Muscle layer of duodenum (tissue), 2 donors: ENCODE data around the gene GRPEL1.

Experiments
- H3K27ac ChIP-seq: one replicate; pipeline ENCODE4 v1.7.0; 2013; ENCODE audit warnings: mild to moderate bottlenecking, low read length
- H3K27me3 ChIP-seq: one replicate; pipeline ENCODE4 v1.7.0; 2013; ENCODE audit warnings: low read depth, mild to moderate bottlenecking, control low read depth, low read length
- H3K36me3 ChIP-seq, 2 donors: one replicate each; pipeline ENCODE4 v1.7.0; 2013; ENCODE audit warnings: low read length in 2 of 2, control low read depth in 1 of 2, mild to moderate bottlenecking in 1 of 2; ENCODE audit not compliant: insufficient read depth in 2 of 2, control insufficient read depth in 1 of 2
- H3K4me1 ChIP-seq, 2 donors: one replicate each; pipeline ENCODE4 v1.7.0; 2013; ENCODE audit warnings: low read length in 2 of 2, mild to moderate bottlenecking in 2 of 2, control low read depth in 1 of 2, moderate library complexity in 1 of 2; ENCODE audit not compliant: insufficient read depth in 2 of 2, control insufficient read depth in 1 of 2
- H3K4me3 ChIP-seq, 2 donors: one replicate each; pipeline ENCODE4 v1.7.0; 2013; ENCODE audit warnings: low read length in 2 of 2, low read depth in 1 of 2, mild to moderate bottlenecking in 1 of 2
- H3K9me3 ChIP-seq, 2 donors: one replicate each; pipeline ENCODE4 v1.7.0; 2013; ENCODE audit warnings: low read length in 2 of 2, control low read depth in 1 of 2, mild to moderate bottlenecking in 1 of 2; ENCODE audit not compliant: control insufficient read depth in 1 of 2
- donor health status: healthy.

Gene GRPEL1

DNA sequence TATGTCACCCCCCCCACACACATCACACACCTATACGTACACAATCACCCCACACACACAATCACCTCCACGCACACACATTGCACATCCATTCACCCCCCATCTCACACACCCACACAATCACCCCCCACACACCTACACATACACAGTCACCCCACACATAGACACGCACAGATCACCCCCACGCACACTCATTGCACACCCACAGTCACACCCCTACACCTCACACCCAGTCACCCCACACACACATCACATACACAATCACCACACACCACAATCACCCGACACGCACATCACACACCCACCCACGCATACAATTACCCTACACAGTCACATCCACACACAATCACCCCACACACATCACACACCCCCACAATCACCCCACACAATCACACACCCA, 40.6 kb downstream of the GRPEL1 start:
- no peak overlapping the region for H3K4me3 ChIP-seq
- H3K36me3 ChIP-seq: peaks cover 51 to 82% of the 10 kb centered on the region in 2 donors
- H3K9me3 ChIP-seq: no peaks in the 10 kb centered on the region
- H3K27me3 ChIP-seq: no peaks in the 10 kb centered on the region
- no peak overlapping the region for H3K27ac ChIP-seq
- no peaks in the 10 kb centered on the region for H3K4me1 ChIP-seq

DNA sequence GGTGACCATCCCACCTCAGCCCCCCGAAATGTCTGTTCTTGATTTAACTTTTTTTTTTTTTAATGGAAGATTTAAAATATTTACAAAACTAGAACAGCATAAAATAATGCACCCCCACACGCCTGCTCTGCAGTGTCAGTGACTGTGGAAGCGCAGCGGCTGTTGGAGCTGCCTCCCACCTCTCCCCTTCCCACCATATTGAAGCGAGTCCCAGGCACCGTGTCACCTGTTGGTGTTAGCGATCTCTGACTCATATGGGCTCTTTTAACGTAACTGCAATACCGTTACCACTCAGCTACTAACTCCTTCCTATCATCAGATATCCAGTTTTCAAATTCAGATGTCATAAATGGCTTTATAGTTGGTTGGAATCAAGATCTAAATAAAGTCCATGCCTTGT, 41.8 kb downstream of the GRPEL1 start:
- no peak overlapping the region for H3K27ac ChIP-seq
- H3K4me3 ChIP-seq: no peak overlapping the region
- H3K9me3 ChIP-seq: no peaks in the 10 kb centered on the region
- no peaks in the 10 kb centered on the region for H3K27me3 ChIP-seq
- H3K4me1 ChIP-seq: no peaks in the 10 kb centered on the region
- H3K36me3 ChIP-seq: peaks cover 42 to 78% of the 10 kb centered on the region in 2 donors

- H3K4me3 ChIP-seq: no peak overlapping the region
- H3K9me3 ChIP-seq: no peaks in the 10 kb centered on the region
- no peaks in the 10 kb centered on the region for H3K27me3 ChIP-seq
- peaks cover 36 to 68% of the 10 kb centered on the region in 2 donors for H3K36me3 ChIP-seq
- no peak overlapping the region for H3K27ac ChIP-seq
- H3K4me1 ChIP-seq: no peaks in the 10 kb centered on the region
These were observed 42.7 kb downstream of the GRPEL1 start for GRCh38 chr4:7025040-7025602.

- no peaks in the 10 kb centered on the region for H3K4me1 ChIP-seq
- H3K36me3 ChIP-seq: peaks cover 33 to 62% of the 10 kb centered on the region in 2 donors
- H3K4me3 ChIP-seq: no peak overlapping the region
- no peak overlapping the region for H3K27ac ChIP-seq
- H3K9me3 ChIP-seq: no peaks in the 10 kb centered on the region
- H3K27me3 ChIP-seq: no peaks in the 10 kb centered on the region
These were observed 43.5 kb downstream of the GRPEL1 start for GRCh38 chr4:7024336-7024890.

- Histone ChIP-seq H3K4me3 (no peak overlapping the region), H3K27ac (no peak overlapping the region), H3K9me3 (no peaks in the 10 kb centered on the region), H3K36me3 (peaks cover 33 to 59% of the 10 kb centered on the region in 2 donors), H3K27me3 (no peaks in the 10 kb centered on the region), H3K4me1 (no peaks in the 10 kb centered on the region)
These were observed 44.0 kb downstream of the GRPEL1 start for GRCh38 chr4:7023901-7024300.

- H3K4me1 ChIP-seq: no peaks in the 10 kb centered on the region
- H3K36me3 ChIP-seq: peaks cover 33 to 61% of the 10 kb centered on the region in 2 donors
- H3K27ac ChIP-seq: no peak overlapping the region
- H3K9me3 ChIP-seq: no peaks in the 10 kb centered on the region
- H3K27me3 ChIP-seq: no peaks in the 10 kb centered on the region
- no peak overlapping the region for H3K4me3 ChIP-seq
These were observed 44.4 kb downstream of the GRPEL1 start for GRCh38 chr4:7023486-7023885.

DNA sequence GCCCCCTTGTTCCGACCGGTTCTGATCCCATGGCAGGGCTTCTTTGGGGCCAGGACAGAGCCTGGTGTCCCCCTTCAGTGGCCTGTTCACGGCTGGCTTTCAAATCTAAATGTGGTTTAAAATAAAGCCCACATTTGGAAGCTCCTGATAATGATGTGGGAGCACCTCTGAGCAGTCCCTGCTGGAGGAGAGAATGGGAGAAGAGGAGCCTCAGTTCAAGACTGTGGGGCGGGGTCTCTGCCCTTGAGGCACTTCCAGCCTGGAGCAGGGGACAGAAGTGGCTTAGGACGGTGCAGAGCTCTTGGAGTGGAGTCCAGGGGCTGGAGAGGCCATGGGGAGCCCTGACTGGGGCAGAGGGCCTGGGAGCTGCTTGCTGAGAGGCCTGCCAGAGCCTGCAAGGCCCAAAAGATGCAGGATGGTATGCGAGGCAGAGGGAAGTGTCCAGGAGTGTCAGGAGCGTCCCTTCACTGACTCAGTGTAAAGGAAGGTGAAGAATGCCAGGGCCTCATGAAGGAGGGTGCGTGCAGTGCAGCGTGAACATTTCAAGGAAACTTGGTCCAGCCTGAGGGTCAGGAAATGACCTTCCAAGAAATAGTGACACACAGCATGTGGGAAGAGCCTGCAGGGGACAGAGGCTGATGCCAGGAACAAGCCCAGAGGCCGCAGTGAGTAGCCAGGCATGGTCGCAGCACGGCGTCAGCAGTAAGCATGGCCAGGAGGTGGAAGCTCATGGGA, 45.8 kb downstream of the GRPEL1 start:
- H3K36me3 ChIP-seq: peaks cover 38 to 61% of the 10 kb centered on the region in 2 donors
- no peak overlapping the region for H3K27ac ChIP-seq
- H3K4me1 ChIP-seq: no peaks in the 10 kb centered on the region
- H3K27me3 ChIP-seq: no peaks in the 10 kb centered on the region
- H3K9me3 ChIP-seq: no peaks in the 10 kb centered on the region
- H3K4me3 ChIP-seq: no peak overlapping the region

DNA sequence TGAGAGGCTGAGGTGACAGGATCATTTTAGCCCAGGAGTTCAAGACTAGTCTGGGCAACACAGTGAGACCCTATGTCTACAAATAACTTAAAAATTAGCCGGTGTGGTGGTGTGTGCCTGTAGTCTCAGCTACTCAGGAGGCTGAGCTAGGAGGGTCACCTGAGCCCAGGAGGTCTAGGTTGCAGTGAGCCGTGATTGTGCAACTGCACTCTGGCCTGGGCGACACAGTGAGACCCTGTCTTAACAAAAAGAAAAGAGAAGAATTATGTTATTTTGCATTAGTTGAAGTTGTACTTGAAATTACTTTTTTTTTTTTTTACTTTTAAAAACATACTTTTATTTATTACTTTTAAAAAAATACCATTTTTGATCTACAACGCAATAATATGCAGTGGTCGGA, 46.5 kb downstream of the GRPEL1 start:
- Histone ChIP-seq H3K36me3 (peaks cover 40 to 67% of the 10 kb centered on the region in 2 donors), H3K27me3 (no peaks in the 10 kb centered on the region)

DNA sequence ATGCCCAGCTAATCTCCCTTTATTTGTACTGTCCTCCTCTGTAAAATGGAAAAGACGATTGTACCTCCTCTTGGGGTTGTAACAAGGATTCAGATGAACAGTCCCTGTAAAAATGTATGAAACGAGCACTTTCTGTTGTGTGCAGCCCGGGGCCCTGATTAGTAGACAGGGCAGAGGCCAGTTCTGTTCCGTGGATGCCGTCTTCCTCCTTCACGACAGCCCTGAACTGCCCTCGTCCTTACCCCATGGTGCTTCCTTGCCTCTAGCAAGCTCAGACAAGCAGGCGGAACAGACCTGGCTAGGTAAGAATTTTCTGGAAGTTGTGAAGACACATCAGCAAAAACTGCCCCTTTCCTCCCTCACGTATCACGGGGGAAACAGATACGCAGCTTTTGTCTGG, 47.0 kb downstream of the GRPEL1 start:
- H3K36me3 ChIP-seq: peaks cover 40 to 67% of the 10 kb centered on the region in 2 donors

More for the DNA sequence above, 46.5 kb downstream of the GRPEL1 start:
- Histone ChIP-seq H3K4me3 (no peak overlapping the region), H3K9me3 (no peaks in the 10 kb centered on the region), H3K27ac (no peak overlapping the region), H3K4me1 (no peaks in the 10 kb centered on the region)

DNA sequence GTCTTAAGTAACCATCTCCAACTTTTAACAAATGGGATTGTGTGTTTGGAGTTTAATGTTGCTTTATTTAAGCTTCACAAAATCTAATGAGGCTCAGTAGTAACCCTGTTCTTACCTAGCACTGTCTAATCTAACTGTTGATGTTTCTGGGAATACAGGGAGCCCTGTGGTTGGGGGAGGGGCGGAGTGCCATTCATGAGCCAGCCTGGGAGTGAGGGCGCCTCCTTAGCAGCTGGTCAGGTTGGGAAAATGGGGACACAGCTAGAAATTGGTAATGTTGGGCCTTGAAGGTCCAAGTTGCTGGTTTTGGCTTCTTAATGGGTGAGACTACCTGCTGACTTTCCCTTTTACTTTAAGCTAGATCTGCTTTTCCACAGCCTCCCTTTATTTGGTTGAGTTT, 47.6 kb downstream of the GRPEL1 start:
- no peaks in the 10 kb centered on the region for H3K9me3 ChIP-seq
- no peaks in the 10 kb centered on the region for H3K27me3 ChIP-seq
- no peaks in the 10 kb centered on the region for H3K4me1 ChIP-seq
- peaks cover 41 to 67% of the 10 kb centered on the region in 2 donors for H3K36me3 ChIP-seq
- H3K4me3 ChIP-seq: no peak overlapping the region
- no peak overlapping the region for H3K27ac ChIP-seq

More for the DNA sequence above, 47.0 kb downstream of the GRPEL1 start:
- no peak overlapping the region for H3K4me3 ChIP-seq
- no peak overlapping the region for H3K27ac ChIP-seq
- H3K9me3 ChIP-seq: no peaks in the 10 kb centered on the region
- H3K27me3 ChIP-seq: no peaks in the 10 kb centered on the region
- no peaks in the 10 kb centered on the region for H3K4me1 ChIP-seq

DNA sequence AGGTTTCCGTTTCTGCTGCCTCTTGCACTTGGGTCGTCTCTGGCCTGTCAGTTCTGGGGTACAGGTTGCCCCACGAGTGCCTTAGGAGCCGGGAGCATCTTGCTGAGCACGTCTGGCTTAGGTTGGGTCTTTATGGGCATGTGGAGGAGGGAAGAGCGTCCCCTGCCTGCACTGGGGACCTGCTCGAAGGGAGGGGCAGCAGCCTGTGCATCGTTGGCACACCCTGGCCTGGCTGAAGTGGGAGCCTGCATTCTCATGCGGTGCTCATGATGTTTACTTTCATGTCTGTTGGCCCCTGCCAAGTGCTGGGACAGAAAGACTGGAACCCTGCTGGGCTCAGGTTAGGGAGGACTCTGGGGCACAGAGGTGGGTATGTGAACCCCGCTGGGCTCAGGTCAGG, 48.5 kb downstream of the GRPEL1 start:
- Histone ChIP-seq H3K36me3 (peaks cover 42 to 67% of the 10 kb centered on the region in 2 donors), H3K4me3 (no peak overlapping the region)

More for the DNA sequence above, 48.5 kb downstream of the GRPEL1 start:
- H3K4me1 ChIP-seq: no peaks in the 10 kb centered on the region
- no peaks in the 10 kb centered on the region for H3K9me3 ChIP-seq
- H3K27ac ChIP-seq: no peak overlapping the region
- H3K27me3 ChIP-seq: no peaks in the 10 kb centered on the region
